ENCODE results near the gene CCR5AS.

CCR5AS gene

GRCh38 chr3:46447228-46447985, 40.5 kb upstream of the CCR5AS start:
- H3K27ac ChIP-seq, result no peak overlapping the region
- H3K27me3 ChIP-seq, result no peaks in the 10 kb centered on the region
- intact Hi-C loops (cut with DNase I; ENCODE audit: low total_unique reads), result no loop called here
- H3K4me1 ChIP-seq, result no peaks in the 10 kb centered on the region
- no peak for DNase-seq
- no peak for TF ChIP-seq POLR2A (IDR thresholded peaks at IDR 0.05)
- no peak for TF ChIP-seq CTCF (IDR thresholded peaks at IDR 0.05)
- H3K4me3 ChIP-seq, result no peak overlapping the region
- WGBS, 2 donors, result 63 to 75% methylated on average over 5 of the region's 5 CpGs
- H3K9me3 ChIP-seq, result no peaks in the 10 kb centered on the region
- no peaks in the 10 kb centered on the region for H3K36me3 ChIP-seq (ENCODE audit: low read depth, missing control alignments)

GRCh38 chr3:46442576-46443530, 36.0 kb upstream of the CCR5AS start:
- DNase-seq, result no peak
- no peaks in the 10 kb centered on the region for H3K9me3 ChIP-seq
- no peaks in the 10 kb centered on the region for H3K4me1 ChIP-seq
- H3K27me3 ChIP-seq, result no peaks in the 10 kb centered on the region
- 62 to 82% methylated on average over 8 to 16 of the region's 16 CpGs for WGBS, 2 donors
- intact Hi-C loops (cut with DNase I; ENCODE audit: low total_unique reads), result no loop called here
- H3K27ac ChIP-seq, result no peak overlapping the region
- no peak for TF ChIP-seq POLR2A (IDR thresholded peaks at IDR 0.05)
- peak in 1 of 3 experiments; percentile 62 for TF ChIP-seq CTCF (IDR thresholded peaks at IDR 0.05)
- no peaks in the 10 kb centered on the region for H3K36me3 ChIP-seq (ENCODE audit: low read depth, missing control alignments)
- H3K4me3 ChIP-seq, result no peak overlapping the region

GRCh38 chr3:46440531-46441294, 33.8 kb upstream of the CCR5AS start:
- intact Hi-C loops (cut with DNase I; ENCODE audit: low total_unique reads), result no loop called here
- H3K27me3 ChIP-seq, result no peaks in the 10 kb centered on the region
- DNase-seq, result no peak
- no peaks in the 10 kb centered on the region for H3K36me3 ChIP-seq (ENCODE audit: low read depth, missing control alignments)
- no peak overlapping the region for H3K27ac ChIP-seq
- TF ChIP-seq CTCF (IDR thresholded peaks at IDR 0.05) (no peak), POLR2A (IDR thresholded peaks at IDR 0.05) (no peak)
- no peaks in the 10 kb centered on the region for H3K9me3 ChIP-seq
- 79 to 85% methylated on average over 4 of the region's 4 CpGs for WGBS, 2 donors
- H3K4me3 ChIP-seq, result no peak overlapping the region
- no peaks in the 10 kb centered on the region for H3K4me1 ChIP-seq

- no peak for DNase-seq
- no peaks in the 10 kb centered on the region for H3K9me3 ChIP-seq
Measured at GRCh38 chr3:46438831-46439230, 32.0 kb upstream of the CCR5AS start.

More at GRCh38 chr3:46438831-46439230, 32.0 kb upstream of the CCR5AS start:
- no peak overlapping the region for H3K27ac ChIP-seq
- no peaks in the 10 kb centered on the region for H3K36me3 ChIP-seq (ENCODE audit: low read depth, missing control alignments)
- H3K4me3 ChIP-seq, result no peak overlapping the region
- H3K4me1 ChIP-seq, result no peaks in the 10 kb centered on the region
- intact Hi-C loops (cut with DNase I; ENCODE audit: low total_unique reads), result no loop called here
- 80 to 86% methylated on average over 3 of the region's 3 CpGs for WGBS, 2 donors
- no peaks in the 10 kb centered on the region for H3K27me3 ChIP-seq
- TF ChIP-seq POLR2A (IDR thresholded peaks at IDR 0.05), result no peak
- no peak for TF ChIP-seq CTCF (IDR thresholded peaks at IDR 0.05)

Measured in testis (tissue), 2 donors.